NT2/D1 (cell line): ENCODE measurements around the gene SYNJ2BP.

Experiments used
- SUZ12 ChIP-seq: IDR thresholded peaks from 2 replicates; pipeline ENCODE4 v1.6.1; 2011; ENCODE audit not compliant: insufficient read length, insufficient read depth; ENCODE audit errors: extremely low read depth
- YY1 ChIP-seq: IDR thresholded peaks from 2 replicates; pipeline ENCODE4 v1.6.1; 2011; ENCODE audit not compliant: insufficient read length, insufficient read depth
- ZNF274 ChIP-seq: IDR thresholded peaks from 2 replicates; pipeline ENCODE4 v1.6.1; 2011; ENCODE audit warnings: mild to moderate bottlenecking, low read depth, low read length

DNA sequence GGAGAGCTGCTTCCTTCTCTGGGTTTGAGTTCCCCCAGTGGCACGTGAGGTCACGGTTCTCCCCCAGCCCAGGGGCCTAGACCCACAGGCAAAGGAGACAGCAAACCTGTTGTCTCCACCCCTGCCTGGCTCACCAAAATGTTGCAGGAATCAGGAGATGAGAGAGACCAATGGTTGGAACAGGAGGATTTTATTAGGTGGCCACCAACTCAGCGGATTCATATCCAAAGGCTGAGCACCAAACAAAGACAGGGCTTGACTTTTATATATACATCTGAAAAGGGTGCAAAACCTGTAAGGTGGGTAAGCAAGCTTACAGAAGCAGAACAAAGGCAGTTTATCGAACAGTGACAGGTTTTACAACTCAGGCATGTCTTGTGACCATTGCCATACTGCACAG is 25.9 kb upstream of the SYNJ2BP start:
- TF ChIP-seq ZNF274 (no peak), SUZ12 (no peak), YY1 (no peak)
